Fibroblast of mammary gland (primary cell): ENCODE measurements around the gene TACC3.

ENCODE experiments used
- DNase-seq: peaks from one replicate; pipeline ENCODE4 v3.0.0-alpha.2; 2010; ENCODE audit warnings: low read depth
- H3K4me3 ChIP-seq: 2 replicates; pipeline ENCODE4 v1.5.1; 2011; ENCODE audit warnings: low read depth, mild to moderate bottlenecking, low read length, moderate library complexity; ENCODE audit not compliant: control insufficient read depth
- TF ChIP-seq, protein P1 (sequence below): conservative IDR thresholded peaks from 2 replicates; pipeline ENCODE4 v1.5.1; 2011; ENCODE audit warnings: low read depth, low read length, inconsistent platforms; ENCODE audit not compliant: control insufficient read depth, insufficient read depth

TACC3 gene

GRCh38 chr4:1783015-1783414 is 61.7 kb downstream of the TACC3 start:
- no peak overlapping the region for H3K4me3 ChIP-seq
- DNase-seq: no peak
- TF ChIP-seq, protein P1, sequence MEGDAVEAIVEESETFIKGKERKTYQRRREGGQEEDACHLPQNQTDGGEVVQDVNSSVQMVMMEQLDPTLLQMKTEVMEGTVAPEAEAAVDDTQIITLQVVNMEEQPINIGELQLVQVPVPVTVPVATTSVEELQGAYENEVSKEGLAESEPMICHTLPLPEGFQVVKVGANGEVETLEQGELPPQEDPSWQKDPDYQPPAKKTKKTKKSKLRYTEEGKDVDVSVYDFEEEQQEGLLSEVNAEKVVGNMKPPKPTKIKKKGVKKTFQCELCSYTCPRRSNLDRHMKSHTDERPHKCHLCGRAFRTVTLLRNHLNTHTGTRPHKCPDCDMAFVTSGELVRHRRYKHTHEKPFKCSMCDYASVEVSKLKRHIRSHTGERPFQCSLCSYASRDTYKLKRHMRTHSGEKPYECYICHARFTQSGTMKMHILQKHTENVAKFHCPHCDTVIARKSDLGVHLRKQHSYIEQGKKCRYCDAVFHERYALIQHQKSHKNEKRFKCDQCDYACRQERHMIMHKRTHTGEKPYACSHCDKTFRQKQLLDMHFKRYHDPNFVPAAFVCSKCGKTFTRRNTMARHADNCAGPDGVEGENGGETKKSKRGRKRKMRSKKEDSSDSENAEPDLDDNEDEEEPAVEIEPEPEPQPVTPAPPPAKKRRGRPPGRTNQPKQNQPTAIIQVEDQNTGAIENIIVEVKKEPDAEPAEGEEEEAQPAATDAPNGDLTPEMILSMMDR: no peak

GRCh38 chr4:1783970-1784369 is 62.6 kb downstream of the TACC3 start:
- TF ChIP-seq, protein P1: no peak
- no peak for DNase-seq
- H3K4me3 ChIP-seq: no peak overlapping the region

GRCh38 chr4:1784395-1784788 is 63.1 kb downstream of the TACC3 start:
- H3K4me3 ChIP-seq: no peak overlapping the region
- no peak for DNase-seq
- TF ChIP-seq, protein P1: no peak

DNA sequence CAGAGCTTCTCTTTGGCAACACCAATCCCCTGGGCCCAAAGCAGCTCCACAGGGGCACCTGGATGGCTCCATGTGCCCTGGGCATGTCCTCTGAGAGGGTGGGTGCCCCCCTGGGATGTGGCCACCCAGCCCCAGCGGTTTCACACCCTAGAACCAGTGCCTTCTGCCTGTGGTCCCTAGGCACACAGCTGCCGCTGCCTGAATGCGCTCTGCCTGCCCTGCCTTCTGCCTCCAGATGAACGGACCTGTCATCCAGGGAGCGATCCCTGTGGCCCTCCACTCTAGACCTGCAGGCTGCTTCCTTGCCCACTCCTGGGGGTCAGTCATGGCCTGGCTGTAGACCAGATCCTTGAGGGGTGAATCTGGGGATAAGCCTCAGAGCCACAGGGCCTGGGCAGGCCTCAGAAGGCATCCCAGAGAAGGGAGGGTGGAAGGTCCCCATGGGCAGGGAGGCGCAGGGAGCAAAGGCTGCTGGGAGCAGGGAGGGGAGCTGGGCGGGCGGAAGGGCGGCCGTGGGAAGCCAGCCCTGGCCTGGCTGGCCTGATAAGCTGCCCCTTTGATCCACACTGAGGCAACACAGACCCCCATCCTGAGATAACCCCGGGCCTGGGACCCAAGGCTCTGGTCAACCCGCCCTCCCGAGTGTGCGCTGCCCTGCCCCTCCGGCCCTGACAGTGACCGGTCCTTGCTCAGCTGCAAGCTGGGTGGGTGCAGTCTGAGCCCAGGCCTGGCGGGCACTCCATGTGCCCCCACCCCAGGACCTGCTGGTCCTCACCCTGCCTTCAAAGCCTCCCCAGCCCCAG is 63.7 kb downstream of the TACC3 start:
- DNase-seq: no peak
- H3K4me3 ChIP-seq: no peak overlapping the region
- TF ChIP-seq, protein P1: no peak

- TF ChIP-seq, protein P1: no peak
- no peak for DNase-seq
Observed at GRCh38 chr4:1785592-1785991, 64.3 kb downstream of the TACC3 start.

DNA sequence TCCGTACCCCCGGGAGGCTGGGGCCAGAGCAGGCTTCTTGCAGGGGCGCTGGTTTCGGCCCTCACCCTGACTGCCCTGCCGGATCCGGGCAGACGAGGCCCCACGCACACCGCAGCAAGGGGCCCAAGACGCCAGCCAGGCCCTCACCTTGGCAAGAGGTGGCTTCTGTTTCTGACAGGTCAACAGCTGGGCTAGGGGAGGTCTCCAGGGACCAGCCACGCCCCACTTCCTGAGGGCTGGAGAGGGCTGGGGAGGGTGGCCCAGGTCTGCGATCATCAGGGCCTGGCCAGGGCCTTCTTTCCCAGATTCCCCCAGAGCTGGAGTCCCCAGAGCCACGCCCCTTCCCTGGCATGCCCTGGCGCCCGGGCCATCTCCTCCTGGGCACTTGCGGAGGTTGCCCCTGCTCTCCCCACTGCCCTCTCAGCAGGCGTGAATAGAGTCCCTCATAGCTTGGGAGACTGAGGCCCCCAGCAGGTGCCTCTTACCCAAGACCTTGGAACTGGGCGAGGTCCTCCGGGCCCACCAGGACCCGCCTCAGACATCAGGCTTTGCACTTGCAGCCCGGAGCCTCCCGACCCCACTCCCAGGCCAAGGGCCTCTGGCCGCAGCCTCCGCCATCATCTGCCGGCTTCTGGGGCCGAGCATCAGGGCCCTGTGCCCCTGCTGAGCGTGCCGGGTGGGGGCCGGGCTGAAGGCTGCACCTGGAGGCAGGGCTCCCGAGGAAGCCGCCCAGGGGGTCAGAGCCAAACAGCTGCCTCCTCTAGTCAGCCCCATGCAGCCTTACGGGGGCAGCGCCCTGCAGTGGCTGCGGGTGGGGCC is 65.4 kb downstream of the TACC3 start:
- TF ChIP-seq, protein P1: no peak
- DNase-seq: no peak
- no peak overlapping the region for H3K4me3 ChIP-seq

More at GRCh38 chr4:1785592-1785991, 64.3 kb downstream of the TACC3 start:
- no peak overlapping the region for H3K4me3 ChIP-seq
